NCI-H345 treated with DMSO at 0.1 percent for 48 hours (cell line): Measurements from ENCODE around the gene FOXP3.

Experiments
- DNase-seq: peaks from one replicate; lab custom pipeline; 2025; ENCODE audit not compliant: unreplicated experiment; lab: John Stamatoyannopoulos, UW

The FOXP3 gene

GRCh38 chrX:49276207-49276606, 11.7 kb upstream of the FOXP3 start:
- no peak for DNase-seq

- DNase-seq: no peak
These were observed 8.7 kb upstream of the FOXP3 start for GRCh38 chrX:49273181-49273727.

- no peak for DNase-seq
These were observed 7.9 kb upstream of the FOXP3 start for GRCh38 chrX:49272421-49272820.

- DNase-seq: no peak
These were observed 6.8 kb upstream of the FOXP3 start for GRCh38 chrX:49271341-49271740.

- DNase-seq: no peak
These were observed 5.9 kb upstream of the FOXP3 start for GRCh38 chrX:49270249-49270921.

- DNase-seq: no peak
These were observed 5.3 kb upstream of the FOXP3 start, which contains the start of gene PPP1R3F for GRCh38 chrX:49269767-49270248. PPP1R3F (plus strand) TSS chrX:49269793; CDS start chrX:49269870, 77 bp downstream.

GRCh38 chrX:49269010-49269766, 4.7 kb upstream of the FOXP3 start:
- DNase-seq: peak; percentile 94

- no peak for DNase-seq
These were observed 4.1 kb upstream of the FOXP3 start for GRCh38 chrX:49268702-49269009.

GRCh38 chrX:49266523-49267445, 2.3 kb upstream of the FOXP3 start:
- no peak for DNase-seq

GRCh38 chrX:49263631-49264030, 879 bp downstream of the FOXP3 start:
- DNase-seq: no peak

- DNase-seq: no peak
These were observed 1.9 kb downstream of the FOXP3 start for GRCh38 chrX:49262603-49263002.

- DNase-seq: no peak
These were observed 4.1 kb downstream of the FOXP3 start for GRCh38 chrX:49260221-49260985.

- DNase-seq: no peak
These were observed 5.8 kb downstream of the FOXP3 start for GRCh38 chrX:49258749-49259124.

- DNase-seq: no peak
These were observed 6.4 kb downstream of the FOXP3 start for GRCh38 chrX:49257846-49258748.

GRCh38 chrX:49257074-49257790, 7.3 kb downstream of the FOXP3 start:
- no peak for DNase-seq

- no peak for DNase-seq
These were observed 8.1 kb downstream of the FOXP3 start for GRCh38 chrX:49256268-49256995.

GRCh38 chrX:49254639-49255038, 9.9 kb downstream of the FOXP3 start:
- DNase-seq: no peak

- DNase-seq: no peak
These were observed 13.2 kb downstream of the FOXP3 start for GRCh38 chrX:49251325-49251724.
